LNCaP clone FGC (cell line): Measurements from ENCODE around the gene CFAP91.
A peak's percentile ranks its signal among the peaks of the same experiment; 100 is the strongest.

Source experiments
- DNase-seq: peaks from one replicate; pipeline ENCODE4 v3.0.0-alpha.2; 2011; ENCODE audit warnings: low read depth
- H3K4me3 ChIP-seq: 2 replicates; pipeline ENCODE4 v1.5.1; 2011; ENCODE audit warnings: mild to moderate bottlenecking, low read depth, low read length, control low read depth
- CTCF ChIP-seq: IDR thresholded peaks from 2 replicates; pipeline ENCODE4 v1.5.1; 2012; ENCODE audit warnings: mild to moderate bottlenecking; ENCODE audit not compliant: control insufficient read depth, insufficient read depth; ENCODE audit errors: extremely low read depth

CFAP91 gene

DNA sequence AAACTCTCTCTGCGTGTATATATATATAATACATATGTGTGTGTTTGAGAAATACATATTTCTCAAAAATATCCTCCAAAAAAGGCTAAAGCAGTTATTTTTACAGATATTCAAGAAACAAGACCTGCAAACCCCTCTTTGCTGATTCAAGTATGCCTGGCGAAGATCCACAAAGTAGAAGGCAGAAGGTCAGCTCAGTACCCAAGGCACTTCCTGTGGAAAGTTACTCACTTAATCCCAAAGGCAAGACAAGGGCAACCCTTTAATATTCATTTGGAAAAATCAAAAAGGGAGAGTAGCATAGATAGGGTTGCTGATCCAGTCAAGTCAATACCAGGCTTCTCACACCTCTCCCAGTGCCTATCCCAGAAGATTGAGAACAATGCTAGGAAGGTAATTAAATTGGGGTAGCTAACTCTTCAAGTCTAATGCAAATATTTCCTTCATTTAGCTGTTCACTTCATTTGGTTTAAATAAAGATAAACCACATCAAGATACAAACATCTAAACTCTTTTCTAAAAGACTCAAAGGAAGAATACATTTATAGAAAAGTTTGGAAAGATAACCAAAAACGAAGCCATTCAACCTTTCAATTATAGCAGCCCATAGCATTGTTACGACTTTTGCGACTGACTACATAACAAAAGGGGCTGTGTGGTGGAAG is 32.8 kb upstream of the CFAP91 start:
- H3K4me3 ChIP-seq: no peak overlapping the region
- TF ChIP-seq CTCF: no peak
- DNase-seq: no peak

DNA sequence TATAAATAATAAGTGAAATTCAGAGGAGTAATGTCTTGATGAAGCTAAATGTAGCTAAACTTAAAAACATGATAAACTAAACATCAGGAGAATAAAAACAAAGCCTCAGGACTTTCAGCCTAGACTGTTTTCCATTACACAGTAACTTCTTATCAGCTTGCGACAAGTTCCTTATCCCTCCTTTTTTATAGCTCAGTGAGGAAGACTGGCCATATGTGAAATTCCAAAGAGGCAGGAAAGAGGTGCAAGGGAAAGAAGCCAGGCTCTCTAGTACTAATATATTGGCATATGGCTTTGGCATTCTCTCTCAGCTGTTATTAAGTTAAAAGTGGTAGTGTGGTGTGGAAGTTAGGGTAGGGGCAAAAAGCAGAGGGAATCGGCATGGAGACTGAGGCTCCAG is 30.0 kb upstream of the CFAP91 start:
- no peak for DNase-seq
- no peak overlapping the region for H3K4me3 ChIP-seq
- TF ChIP-seq CTCF: no peak

DNA sequence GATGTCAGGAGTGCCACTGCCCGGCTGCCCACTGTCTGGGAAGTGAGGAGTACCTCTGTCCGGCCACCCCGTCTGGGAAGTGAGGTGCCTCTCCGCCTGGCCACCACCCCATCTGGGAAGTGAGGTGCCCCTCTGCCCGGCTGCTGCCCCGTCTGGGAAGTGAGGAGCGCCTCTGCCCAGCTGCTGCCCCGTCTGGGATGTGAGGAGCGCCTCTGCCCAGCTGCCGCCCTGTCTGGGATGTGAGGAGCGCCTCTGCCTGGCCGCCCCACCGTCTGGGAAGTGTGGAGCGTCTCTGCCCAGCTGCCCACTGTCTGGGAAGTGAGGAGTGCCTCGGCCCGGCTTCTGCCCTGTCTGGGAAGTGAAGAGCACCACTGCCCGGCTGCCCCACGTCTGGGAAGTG is 28.9 kb upstream of the CFAP91 start:
- H3K4me3 ChIP-seq: no peak overlapping the region
- no peak for DNase-seq
- TF ChIP-seq CTCF: no peak

GRCh38 chr3:119675188-119675874 is 27.5 kb upstream of the CFAP91 start:
- H3K4me3 ChIP-seq: peak overlapping the region; percentile 70; the same call in 1 of the 2 replicates
- TF ChIP-seq CTCF: no peak
- DNase-seq: no peak

DNA sequence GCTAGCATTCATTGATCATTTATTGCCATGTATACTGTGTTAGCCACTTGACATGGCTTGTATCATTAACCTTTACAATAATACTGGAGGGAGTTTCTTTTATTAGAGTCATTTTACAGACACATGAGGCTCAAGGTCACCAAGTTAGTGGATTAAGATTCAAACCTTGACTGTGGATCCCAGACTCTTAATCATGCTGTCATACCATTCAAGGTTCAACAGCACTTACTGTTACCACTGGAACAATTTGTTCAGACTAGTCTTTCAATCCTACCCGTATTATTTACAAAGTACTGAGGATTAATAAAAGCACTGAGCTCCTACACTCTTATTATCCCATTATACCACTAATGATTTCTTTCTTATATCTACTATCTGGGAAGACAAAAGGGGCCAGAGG is 26.8 kb upstream of the CFAP91 start:
- no peak for TF ChIP-seq CTCF
- H3K4me3 ChIP-seq: peak overlapping the region; percentile 70
- DNase-seq: no peak

DNA sequence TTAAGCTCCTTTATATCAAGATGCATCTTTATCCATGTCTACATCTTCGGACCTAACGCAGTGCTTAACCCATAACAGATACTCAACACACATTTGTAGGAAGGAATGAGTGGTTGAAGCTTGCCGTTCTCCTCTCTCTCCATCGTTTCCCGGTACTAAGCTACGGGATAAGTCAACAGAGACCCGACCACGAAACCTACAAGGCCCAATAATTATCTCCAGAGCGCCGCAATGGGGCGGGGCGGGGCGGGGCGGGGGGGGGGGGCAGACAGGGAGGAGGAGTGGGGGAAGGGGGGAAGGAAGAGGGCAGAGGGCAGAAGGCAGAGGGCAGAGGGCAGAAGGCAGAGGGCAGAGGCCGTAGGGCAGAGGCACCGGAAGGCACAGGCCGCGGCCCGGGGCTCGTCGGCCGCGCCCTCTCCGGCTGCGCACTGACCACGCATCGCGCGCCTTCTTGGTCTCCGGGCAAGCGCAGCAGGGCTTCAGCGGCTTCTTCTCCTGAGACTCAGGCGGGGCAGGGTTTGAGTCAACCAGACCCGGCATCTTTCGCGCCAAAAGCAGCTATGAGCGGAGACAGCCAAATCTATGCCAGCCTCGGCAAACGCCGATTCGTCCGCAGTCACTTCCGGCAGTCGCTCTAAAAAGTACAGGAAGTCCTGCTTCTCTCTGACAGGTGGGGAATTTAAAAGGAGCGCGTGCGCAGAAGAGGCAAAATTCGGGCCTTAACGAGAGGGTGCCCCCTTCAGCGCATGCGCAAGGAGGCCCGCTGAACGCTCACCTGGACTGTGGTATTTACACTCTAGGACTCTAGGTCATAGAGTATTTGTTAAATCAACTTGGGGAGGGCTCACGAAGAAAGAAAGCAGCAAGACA is 25.8 kb upstream of the CFAP91 start, which contains the start of gene COX17:
Gene COX17, minus strand, starts transcription at position 636 of the 870 bp plus-strand sequence. Its CDS starts 96 bp downstream, at position 540.
- no peak for TF ChIP-seq CTCF
- H3K4me3 ChIP-seq: peak within 1 kb of the TSS; percentile 70
- DNase-seq: peak; percentile 96
